ENCODE measurements around the gene PLEKHG4.

Gene PLEKHG4

DNA sequence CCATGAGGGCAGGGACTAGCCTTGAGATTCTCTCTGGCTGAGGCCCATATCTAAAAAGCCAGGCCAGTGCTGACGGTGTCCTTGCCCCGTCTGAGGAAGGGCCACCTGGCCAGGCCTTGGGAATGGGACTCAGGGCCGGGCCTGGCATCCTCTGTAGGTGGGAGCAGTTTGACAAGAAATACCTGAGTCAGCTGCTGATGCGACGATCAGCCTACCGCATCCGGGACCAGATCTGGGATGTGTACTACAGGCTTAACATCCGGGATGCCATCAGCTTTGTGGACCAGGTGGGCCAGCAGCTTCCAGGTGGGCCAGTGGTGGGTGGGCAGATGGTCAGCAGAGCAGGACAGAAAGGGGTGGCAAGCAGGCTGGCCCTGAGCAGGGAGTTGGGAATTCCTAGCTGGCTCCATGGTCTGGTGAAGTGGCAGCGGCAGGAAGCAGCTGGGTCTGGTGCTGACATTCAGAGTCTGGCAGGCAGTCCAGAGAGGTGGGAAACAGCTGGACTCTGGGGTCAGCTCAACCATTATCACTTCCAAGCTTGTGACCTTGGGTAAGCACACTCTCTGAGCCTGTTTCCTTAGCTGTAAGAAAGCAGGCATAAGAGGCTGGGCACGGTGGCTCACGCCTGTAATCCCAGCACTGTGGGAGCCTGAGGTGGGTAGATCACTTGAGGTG lies 21.0 kb upstream of the PLEKHG4 start:
- TF ChIP-seq, protein P1, sequence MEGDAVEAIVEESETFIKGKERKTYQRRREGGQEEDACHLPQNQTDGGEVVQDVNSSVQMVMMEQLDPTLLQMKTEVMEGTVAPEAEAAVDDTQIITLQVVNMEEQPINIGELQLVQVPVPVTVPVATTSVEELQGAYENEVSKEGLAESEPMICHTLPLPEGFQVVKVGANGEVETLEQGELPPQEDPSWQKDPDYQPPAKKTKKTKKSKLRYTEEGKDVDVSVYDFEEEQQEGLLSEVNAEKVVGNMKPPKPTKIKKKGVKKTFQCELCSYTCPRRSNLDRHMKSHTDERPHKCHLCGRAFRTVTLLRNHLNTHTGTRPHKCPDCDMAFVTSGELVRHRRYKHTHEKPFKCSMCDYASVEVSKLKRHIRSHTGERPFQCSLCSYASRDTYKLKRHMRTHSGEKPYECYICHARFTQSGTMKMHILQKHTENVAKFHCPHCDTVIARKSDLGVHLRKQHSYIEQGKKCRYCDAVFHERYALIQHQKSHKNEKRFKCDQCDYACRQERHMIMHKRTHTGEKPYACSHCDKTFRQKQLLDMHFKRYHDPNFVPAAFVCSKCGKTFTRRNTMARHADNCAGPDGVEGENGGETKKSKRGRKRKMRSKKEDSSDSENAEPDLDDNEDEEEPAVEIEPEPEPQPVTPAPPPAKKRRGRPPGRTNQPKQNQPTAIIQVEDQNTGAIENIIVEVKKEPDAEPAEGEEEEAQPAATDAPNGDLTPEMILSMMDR (IDR thresholded peaks at IDR 0.05; ENCODE audit: control insufficient read depth, extremely low read depth, insufficient read depth), result no peak
- no peak for DNase-seq (ENCODE audit: low read depth)
- no peak overlapping the region for H3K4me3 ChIP-seq (ENCODE audit: low read depth, low read length)

- no peak overlapping the region for H3K4me3 ChIP-seq (ENCODE audit: low read depth, low read length)
- DNase-seq (ENCODE audit: low read depth), result no peak
- TF ChIP-seq, protein P1 (IDR thresholded peaks at IDR 0.05; ENCODE audit: control insufficient read depth, extremely low read depth, insufficient read depth), result no peak
These were observed 19.6 kb upstream of the PLEKHG4 start for GRCh38 chr16:67259705-67260104.

DNA sequence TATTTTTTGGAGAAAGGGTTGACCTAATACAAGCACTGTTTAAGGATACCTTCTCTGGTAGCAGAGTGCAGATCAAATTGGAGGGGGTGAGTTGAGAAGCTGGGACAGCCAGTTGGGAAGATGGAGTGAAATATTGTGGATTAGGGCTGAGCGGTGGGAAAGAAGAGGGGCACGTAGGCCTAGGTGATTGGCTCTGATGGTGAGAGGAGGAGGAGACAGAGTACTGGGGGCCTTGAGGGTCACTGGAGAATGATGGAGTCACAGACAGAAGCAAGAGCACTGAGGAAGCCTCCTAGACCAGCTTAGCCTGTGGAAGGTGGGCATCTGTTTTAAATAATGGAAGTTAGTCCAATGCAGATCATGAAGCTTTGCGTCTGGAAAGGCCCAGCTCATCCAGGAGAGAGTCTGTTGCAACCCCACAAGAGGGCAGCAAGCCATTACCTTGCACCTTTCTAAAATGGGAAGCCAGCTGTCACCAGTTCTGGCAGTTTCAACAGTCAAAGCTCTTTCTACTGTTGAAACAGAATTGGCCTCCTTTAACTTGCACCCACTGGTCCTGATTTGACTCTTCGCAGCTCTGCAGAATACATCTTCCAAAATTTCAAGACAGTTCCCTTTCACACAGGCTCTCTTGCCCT lies 18.8 kb upstream of the PLEKHG4 start:
- H3K4me3 ChIP-seq (ENCODE audit: low read depth, low read length), result no peak overlapping the region
- TF ChIP-seq, protein P1 (IDR thresholded peaks at IDR 0.05; ENCODE audit: control insufficient read depth, extremely low read depth, insufficient read depth), result peak; percentile 76
- no peak for DNase-seq (ENCODE audit: low read depth)

- TF ChIP-seq, protein P1 (IDR thresholded peaks at IDR 0.05; ENCODE audit: control insufficient read depth, extremely low read depth, insufficient read depth), result no peak
- no peak overlapping the region for H3K4me3 ChIP-seq (ENCODE audit: low read depth, low read length)
- no peak for DNase-seq (ENCODE audit: low read depth)
These were observed 16.1 kb upstream of the PLEKHG4 start for GRCh38 chr16:67263201-67263600.

GRCh38 chr16:67264277-67264676 lies 15.1 kb upstream of the PLEKHG4 start:
- no peak for DNase-seq (ENCODE audit: low read depth)
- H3K4me3 ChIP-seq (ENCODE audit: low read depth, low read length), result no peak overlapping the region
- TF ChIP-seq, protein P1 (IDR thresholded peaks at IDR 0.05; ENCODE audit: control insufficient read depth, extremely low read depth, insufficient read depth), result no peak

GRCh38 chr16:67264866-67265265 lies 14.5 kb upstream of the PLEKHG4 start:
- TF ChIP-seq, protein P1 (IDR thresholded peaks at IDR 0.05; ENCODE audit: control insufficient read depth, extremely low read depth, insufficient read depth), result no peak
- no peak for DNase-seq (ENCODE audit: low read depth)
- H3K4me3 ChIP-seq (ENCODE audit: low read depth, low read length), result no peak overlapping the region
